Parathyroid adenoma (tissue), 2 donors: ENCODE measurements around the gene ZNF691.

ENCODE experiments used
- H2AFZ ChIP-seq: fragments of 300-600 bp; sonication (generic); one replicate; pipeline ENCODE4 v1.7.0; 2017; ENCODE audit warnings: antibody characterized with exemption, mild to moderate bottlenecking
- H3K27ac ChIP-seq: fragments of 300-600 bp; sonication (generic); one replicate; pipeline ENCODE4 v1.7.0; 2017
- H3K27me3 ChIP-seq: fragments of 300-600 bp; sonication (generic); one replicate; pipeline ENCODE4 v1.7.0; 2017; ENCODE audit warnings: low read length; ENCODE audit not compliant: control insufficient read depth, insufficient read depth
- H3K36me3 ChIP-seq: fragments of 300-600 bp; sonication (generic); one replicate; pipeline ENCODE4 v1.7.0; 2017; ENCODE audit warnings: low read length; ENCODE audit not compliant: control insufficient read depth, insufficient read depth
- H3K4me1 ChIP-seq: fragments of 300-600 bp; sonication (generic); one replicate; pipeline ENCODE4 v1.7.0; 2017; ENCODE audit warnings: control low read depth
- H3K4me2 ChIP-seq: fragments of 300-600 bp; sonication (generic); one replicate; pipeline ENCODE4 v1.7.0; 2017; ENCODE audit warnings: low read length
- H3K4me3 ChIP-seq: fragments of 300-600 bp; sonication (generic); one replicate; pipeline ENCODE4 v1.7.0; 2017; ENCODE audit warnings: low read depth, low read length
- H3K79me2 ChIP-seq: fragments of 300-600 bp; sonication (generic); one replicate; pipeline ENCODE4 v1.7.0; 2017; ENCODE audit warnings: control low read depth
- H3K9ac ChIP-seq: fragments of 300-600 bp; sonication (generic); one replicate; pipeline ENCODE4 v1.7.0; 2017; ENCODE audit warnings: mild to moderate bottlenecking
- H3K9me3 ChIP-seq: fragments of 300-600 bp; sonication (generic); one replicate; pipeline ENCODE4 v1.7.0; 2017; ENCODE audit warnings: low read length; ENCODE audit not compliant: control insufficient read depth
- TF ChIP-seq, protein P1 (sequence below): fragments of 300-600 bp; sonication (generic); IDR thresholded peaks from one replicate; pipeline ENCODE4 v1.7.0; 2017; ENCODE audit warnings: antibody characterized with exemption, mild to moderate bottlenecking
- donor health status: primary hyperparathyroidism.

ZNF691 gene

DNA sequence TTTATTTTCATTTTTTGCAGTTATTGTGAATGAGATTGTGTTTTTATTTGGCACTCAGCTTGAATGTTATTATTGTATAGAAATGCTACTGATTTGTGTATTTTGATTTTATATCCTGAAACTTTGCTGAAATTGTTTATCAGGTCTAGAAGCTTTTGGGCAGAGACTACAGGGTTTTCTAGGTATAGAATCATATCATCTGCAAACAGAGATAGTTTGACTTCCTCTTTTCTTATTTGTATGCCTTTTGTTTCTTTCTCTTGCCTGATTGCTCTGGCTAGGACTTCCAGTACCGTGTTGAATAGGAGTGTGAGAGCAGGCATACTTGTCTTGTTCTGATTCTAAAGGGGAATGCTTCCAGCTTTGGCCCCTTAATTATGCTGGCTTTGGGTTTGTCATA is 27.3 kb downstream of the ZNF691 start:
- H3K9me3 ChIP-seq, result no peaks in the 10 kb centered on the region
- H3K4me3 ChIP-seq, result no peak overlapping the region
- TF ChIP-seq, protein P1, sequence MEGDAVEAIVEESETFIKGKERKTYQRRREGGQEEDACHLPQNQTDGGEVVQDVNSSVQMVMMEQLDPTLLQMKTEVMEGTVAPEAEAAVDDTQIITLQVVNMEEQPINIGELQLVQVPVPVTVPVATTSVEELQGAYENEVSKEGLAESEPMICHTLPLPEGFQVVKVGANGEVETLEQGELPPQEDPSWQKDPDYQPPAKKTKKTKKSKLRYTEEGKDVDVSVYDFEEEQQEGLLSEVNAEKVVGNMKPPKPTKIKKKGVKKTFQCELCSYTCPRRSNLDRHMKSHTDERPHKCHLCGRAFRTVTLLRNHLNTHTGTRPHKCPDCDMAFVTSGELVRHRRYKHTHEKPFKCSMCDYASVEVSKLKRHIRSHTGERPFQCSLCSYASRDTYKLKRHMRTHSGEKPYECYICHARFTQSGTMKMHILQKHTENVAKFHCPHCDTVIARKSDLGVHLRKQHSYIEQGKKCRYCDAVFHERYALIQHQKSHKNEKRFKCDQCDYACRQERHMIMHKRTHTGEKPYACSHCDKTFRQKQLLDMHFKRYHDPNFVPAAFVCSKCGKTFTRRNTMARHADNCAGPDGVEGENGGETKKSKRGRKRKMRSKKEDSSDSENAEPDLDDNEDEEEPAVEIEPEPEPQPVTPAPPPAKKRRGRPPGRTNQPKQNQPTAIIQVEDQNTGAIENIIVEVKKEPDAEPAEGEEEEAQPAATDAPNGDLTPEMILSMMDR, result no peak
- H3K9ac ChIP-seq, result no peak overlapping the region
- no peaks in the 10 kb centered on the region for H3K27me3 ChIP-seq
- H3K79me2 ChIP-seq, result no peaks in the 10 kb centered on the region
- H3K4me1 ChIP-seq, result no peaks in the 10 kb centered on the region
- H3K36me3 ChIP-seq, result no peaks in the 10 kb centered on the region
- no peak overlapping the region for H3K4me2 ChIP-seq
- H2AFZ ChIP-seq, result no peak overlapping the region
- no peak overlapping the region for H3K27ac ChIP-seq

DNA sequence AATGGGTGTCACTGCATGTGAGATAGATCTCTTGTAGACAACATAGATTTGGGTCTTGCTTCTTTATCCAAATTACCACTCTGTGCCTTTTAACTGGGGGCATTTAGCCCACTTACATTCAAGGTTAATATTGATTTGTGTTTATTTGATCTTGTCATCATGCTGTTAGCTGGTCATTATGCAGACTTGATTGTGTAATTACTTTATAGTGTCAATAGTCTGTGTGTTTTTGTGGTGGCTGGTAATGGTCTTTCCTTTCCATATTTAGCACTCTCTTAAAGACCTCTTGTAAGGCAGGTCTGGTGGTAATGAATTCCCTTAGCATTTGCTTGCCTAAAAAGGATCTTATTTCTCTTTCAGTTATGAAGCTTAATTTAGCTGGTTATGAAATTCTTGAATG is 29.6 kb downstream of the ZNF691 start:
- Histone ChIP-seq H3K9me3 (no peaks in the 10 kb centered on the region), H3K9ac (no peak overlapping the region), H3K4me3 (no peak overlapping the region), H3K27me3 (no peaks in the 10 kb centered on the region), H3K36me3 (no peaks in the 10 kb centered on the region), H3K4me2 (no peak overlapping the region), H3K27ac (no peak overlapping the region), H3K79me2 (no peaks in the 10 kb centered on the region), H2AFZ (no peak overlapping the region), H3K4me1 (no peaks in the 10 kb centered on the region)
- TF ChIP-seq, protein P1, result no peak

- Histone ChIP-seq H3K9me3 (no peaks in the 10 kb centered on the region), H3K27ac (no peak overlapping the region)
- TF ChIP-seq, protein P1, result no peak
Observed at GRCh38 chr1:42877380-42877779, 31.0 kb downstream of the ZNF691 start.

GRCh38 chr1:42880384-42880783 is 34.0 kb downstream of the ZNF691 start:
- Histone ChIP-seq H3K9ac (no peak overlapping the region), H3K79me2 (no peaks in the 10 kb centered on the region), H3K4me3 (no peak overlapping the region), H3K4me2 (no peak overlapping the region), H3K27me3 (no peaks in the 10 kb centered on the region), H2AFZ (no peak overlapping the region), H3K4me1 (no peaks in the 10 kb centered on the region), H3K27ac (no peak overlapping the region), H3K9me3 (no peaks in the 10 kb centered on the region), H3K36me3 (no peaks in the 10 kb centered on the region)
- TF ChIP-seq, protein P1, result no peak

More at GRCh38 chr1:42877380-42877779, 31.0 kb downstream of the ZNF691 start:
- Histone ChIP-seq H3K9ac (no peak overlapping the region), H3K4me1 (no peaks in the 10 kb centered on the region), H3K4me3 (no peak overlapping the region), H3K36me3 (no peaks in the 10 kb centered on the region), H3K27me3 (no peaks in the 10 kb centered on the region), H3K79me2 (no peaks in the 10 kb centered on the region), H3K4me2 (no peak overlapping the region), H2AFZ (no peak overlapping the region)

DNA sequence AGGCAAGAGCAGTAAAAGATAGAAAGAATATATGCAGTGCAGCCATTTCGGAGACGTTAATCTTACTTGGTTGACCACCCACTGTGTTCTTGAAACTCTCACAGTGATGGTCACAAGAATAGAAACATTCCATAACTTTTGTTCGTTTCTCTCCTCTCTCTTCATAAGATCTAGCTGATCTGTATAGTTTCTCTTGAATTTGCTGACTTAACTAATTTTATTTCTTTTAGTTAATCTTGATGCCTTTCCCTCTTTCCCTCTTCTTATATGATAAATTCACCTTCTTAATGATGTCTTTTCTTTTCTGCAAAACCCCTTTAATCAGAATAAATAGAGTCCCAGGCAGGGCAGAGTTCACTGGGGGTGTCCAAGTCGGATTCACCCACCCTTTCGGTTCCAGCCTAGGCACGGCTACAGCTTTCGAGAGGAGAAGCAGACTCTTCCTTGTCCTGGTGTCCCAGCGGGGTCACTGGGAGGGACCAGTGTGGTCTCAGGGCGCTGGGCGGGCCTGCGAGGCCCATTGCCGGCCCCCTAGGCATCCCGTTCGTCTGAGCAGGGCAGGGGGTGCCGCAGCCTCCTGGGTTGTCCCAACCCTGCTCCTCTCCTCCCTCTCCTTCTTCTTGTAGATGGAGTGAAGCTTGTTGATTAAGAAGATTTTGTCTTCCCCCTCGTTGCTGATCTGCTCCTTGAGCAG is 39.8 kb downstream of the ZNF691 start:
- Histone ChIP-seq H2AFZ (no peak overlapping the region), H3K4me1 (no peaks in the 10 kb centered on the region), H3K27me3 (no peaks in the 10 kb centered on the region), H3K4me2 (no peak overlapping the region), H3K9ac (no peak overlapping the region), H3K4me3 (no peak overlapping the region), H3K27ac (no peak overlapping the region), H3K36me3 (no peaks in the 10 kb centered on the region), H3K79me2 (no peaks in the 10 kb centered on the region), H3K9me3 (no peaks in the 10 kb centered on the region)
- TF ChIP-seq, protein P1, result no peak
